ENCODE data around the gene STAT5B. TPM values are rescaled to one million over a fixed set of nuclear protein-coding genes. Genes with fewer than 3 reads are reported as not detected.

STAT5B gene
- total and polyA plus RNA-seq, 2 of the 13 experiments (the other 11 are each of a cell fraction or from before 2014, with no cell fraction given) = 21.0 to 42.8 TPM

DNA sequence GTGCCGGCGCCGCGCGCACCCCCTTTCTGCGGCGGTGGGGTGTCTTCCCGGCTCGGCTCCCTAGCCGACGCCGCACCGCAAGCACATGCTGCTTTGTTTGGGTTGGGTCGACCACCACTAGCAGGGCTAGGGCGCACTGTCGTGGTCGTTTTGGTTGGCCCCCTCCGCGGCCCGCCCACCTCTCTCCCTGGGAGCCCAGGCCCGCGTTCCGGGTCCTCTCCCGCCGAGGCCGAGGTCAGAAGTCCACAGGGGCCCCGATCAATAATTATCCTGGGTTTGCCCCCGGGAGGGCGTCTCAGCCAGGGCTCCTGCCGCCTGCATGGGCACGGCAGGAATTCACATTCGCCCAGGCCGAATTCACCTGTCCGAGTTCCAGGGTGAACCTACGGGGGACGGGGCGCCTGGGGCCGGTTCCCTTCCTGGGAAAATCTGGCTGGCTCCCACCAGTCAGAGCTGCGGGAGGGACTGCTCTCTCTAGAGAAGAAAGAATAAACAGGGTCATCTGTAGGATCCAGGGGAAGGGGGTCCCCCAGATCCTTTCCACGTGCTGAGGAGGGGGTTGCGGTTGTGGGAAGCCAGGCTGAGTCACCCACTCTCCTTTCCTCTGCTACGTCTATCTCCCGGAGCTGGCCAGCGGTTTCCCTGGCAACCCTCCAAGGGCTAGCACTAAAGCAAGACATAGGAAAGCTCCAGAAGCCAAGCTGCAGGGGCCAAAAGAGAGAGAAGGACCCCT lies 584 bp upstream of the STAT5B start (continued):
- TF ChIP-seq, protein P1, sequence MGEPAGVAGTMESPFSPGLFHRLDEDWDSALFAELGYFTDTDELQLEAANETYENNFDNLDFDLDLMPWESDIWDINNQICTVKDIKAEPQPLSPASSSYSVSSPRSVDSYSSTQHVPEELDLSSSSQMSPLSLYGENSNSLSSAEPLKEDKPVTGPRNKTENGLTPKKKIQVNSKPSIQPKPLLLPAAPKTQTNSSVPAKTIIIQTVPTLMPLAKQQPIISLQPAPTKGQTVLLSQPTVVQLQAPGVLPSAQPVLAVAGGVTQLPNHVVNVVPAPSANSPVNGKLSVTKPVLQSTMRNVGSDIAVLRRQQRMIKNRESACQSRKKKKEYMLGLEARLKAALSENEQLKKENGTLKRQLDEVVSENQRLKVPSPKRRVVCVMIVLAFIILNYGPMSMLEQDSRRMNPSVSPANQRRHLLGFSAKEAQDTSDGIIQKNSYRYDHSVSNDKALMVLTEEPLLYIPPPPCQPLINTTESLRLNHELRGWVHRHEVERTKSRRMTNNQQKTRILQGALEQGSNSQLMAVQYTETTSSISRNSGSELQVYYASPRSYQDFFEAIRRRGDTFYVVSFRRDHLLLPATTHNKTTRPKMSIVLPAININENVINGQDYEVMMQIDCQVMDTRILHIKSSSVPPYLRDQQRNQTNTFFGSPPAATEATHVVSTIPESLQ (CRISPR knock-in tag; conservative IDR thresholded peaks at IDR 0.05) = no peak
- TF ChIP-seq ZNF367 (CRISPR knock-in tag; IDR thresholded peaks at IDR 0.05; ENCODE audit: borderline replicate concordance) = no peak
- peak; percentile 65 for TF ChIP-seq POGZ (CRISPR knock-in tag; IDR thresholded peaks at IDR 0.05)
- peak; percentile 64; the same call in 1 of the 2 replicates for TF ChIP-seq MAZ (IDR thresholded peaks at IDR 0.05; ENCODE audit: borderline replicate concordance, low read depth, low read length)
- TF ChIP-seq MAZ (CRISPR knock-in tag; IDR thresholded peaks at IDR 0.05; ENCODE audit: low read depth) = peak; percentile 45; the same call in 1 of the 2 replicates
- TF ChIP-seq, protein P2, sequence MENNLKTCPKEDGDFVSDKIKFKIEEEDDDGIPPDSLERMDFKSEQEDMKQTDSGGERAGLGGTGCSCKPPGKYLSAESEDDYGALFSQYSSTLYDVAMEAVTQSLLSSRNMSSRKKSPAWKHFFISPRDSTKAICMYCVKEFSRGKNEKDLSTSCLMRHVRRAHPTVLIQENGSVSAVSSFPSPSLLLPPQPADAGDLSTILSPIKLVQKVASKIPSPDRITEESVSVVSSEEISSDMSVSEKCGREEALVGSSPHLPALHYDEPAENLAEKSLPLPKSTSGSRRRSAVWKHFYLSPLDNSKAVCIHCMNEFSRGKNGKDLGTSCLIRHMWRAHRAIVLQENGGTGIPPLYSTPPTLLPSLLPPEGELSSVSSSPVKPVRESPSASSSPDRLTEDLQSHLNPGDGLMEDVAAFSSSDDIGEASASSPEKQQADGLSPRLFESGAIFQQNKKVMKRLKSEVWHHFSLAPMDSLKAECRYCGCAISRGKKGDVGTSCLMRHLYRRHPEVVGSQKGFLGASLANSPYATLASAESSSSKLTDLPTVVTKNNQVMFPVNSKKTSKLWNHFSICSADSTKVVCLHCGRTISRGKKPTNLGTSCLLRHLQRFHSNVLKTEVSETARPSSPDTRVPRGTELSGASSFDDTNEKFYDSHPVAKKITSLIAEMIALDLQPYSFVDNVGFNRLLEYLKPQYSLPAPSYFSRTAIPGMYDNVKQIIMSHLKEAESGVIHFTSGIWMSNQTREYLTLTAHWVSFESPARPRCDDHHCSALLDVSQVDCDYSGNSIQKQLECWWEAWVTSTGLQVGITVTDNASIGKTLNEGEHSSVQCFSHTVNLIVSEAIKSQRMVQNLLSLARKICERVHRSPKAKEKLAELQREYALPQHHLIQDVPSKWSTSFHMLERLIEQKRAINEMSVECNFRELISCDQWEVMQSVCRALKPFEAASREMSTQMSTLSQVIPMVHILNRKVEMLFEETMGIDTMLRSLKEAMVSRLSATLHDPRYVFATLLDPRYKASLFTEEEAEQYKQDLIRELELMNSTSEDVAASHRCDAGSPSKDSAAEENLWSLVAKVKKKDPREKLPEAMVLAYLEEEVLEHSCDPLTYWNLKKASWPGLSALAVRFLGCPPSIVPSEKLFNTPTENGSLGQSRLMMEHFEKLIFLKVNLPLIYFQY (CRISPR knock-in tag; IDR thresholded peaks at IDR 0.05; ENCODE audit: borderline replicate concordance) = peak; percentile 94
- TF ChIP-seq KMT2B (CRISPR knock-in tag; IDR thresholded peaks at IDR 0.05) = peak; percentile 87
- TF ChIP-seq, protein P3, sequence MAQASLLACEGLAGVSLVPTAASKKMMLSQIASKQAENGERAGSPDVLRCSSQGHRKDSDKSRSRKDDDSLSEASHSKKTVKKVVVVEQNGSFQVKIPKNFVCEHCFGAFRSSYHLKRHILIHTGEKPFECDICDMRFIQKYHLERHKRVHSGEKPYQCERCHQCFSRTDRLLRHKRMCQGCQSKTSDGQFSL (CRISPR knock-in tag; IDR thresholded peaks at IDR 0.05) = no peak
- no peak for TF ChIP-seq RBM22 (optimal IDR thresholded peaks at IDR 0.05; ENCODE audit: low read length)
- TF ChIP-seq, protein P4, sequence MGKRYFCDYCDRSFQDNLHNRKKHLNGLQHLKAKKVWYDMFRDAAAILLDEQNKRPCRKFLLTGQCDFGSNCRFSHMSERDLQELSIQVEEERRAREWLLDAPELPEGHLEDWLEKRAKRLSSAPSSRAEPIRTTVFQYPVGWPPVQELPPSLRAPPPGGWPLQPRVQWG (CRISPR knock-in tag; IDR thresholded peaks at IDR 0.05; ENCODE audit: borderline replicate concordance, low read depth) = no peak
- TF ChIP-seq HDAC1 (CRISPR knock-in tag; IDR thresholded peaks at IDR 0.05) = peak; percentile 93; the same call in 1 of the 2 replicates
- peak; percentile 62 for TF ChIP-seq XRCC5 (optimal IDR thresholded peaks at IDR 0.05; ENCODE audit: low read length)
- TF ChIP-seq FOSL2 (CRISPR knock-in tag; IDR thresholded peaks at IDR 0.05) = peak; percentile 78
- no peak for TF ChIP-seq ZNF260 (CRISPR knock-in tag; IDR thresholded peaks at IDR 0.05; ENCODE audit: borderline replicate concordance, low read depth)
- TF ChIP-seq ZNF460 (CRISPR knock-in tag; IDR thresholded peaks at IDR 0.05; ENCODE audit: borderline replicate concordance) = peak; percentile 56; the same call in 1 of the 2 replicates
- 0 out of 2 replicates have a peak, but pooled peaks have one; percentile 65 for TF ChIP-seq XBP1 (CRISPR knock-in tag; IDR thresholded peaks at IDR 0.05)
- TF ChIP-seq, protein P5, sequence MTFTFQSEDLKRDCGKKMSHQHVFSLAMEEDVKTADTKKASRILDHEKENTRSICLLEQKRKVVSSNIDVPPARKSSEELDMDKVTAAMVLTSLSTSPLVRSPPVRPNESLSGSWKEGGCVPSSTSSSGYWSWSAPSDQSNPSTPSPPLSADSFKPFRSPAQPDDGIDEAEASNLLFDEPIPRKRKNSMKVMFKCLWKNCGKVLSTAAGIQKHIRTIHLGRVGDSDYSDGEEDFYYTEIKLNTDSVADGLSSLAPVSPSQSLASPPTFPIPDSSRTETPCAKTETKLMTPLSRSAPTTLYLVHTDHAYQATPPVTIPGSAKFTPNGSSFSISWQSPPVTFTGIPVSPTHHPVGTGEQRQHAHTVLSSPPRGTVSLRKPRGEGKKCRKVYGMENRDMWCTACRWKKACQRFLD (CRISPR knock-in tag; IDR thresholded peaks at IDR 0.05; ENCODE audit: borderline replicate concordance) = peak; percentile 62; the same call in 1 of the 2 replicates
- peak; percentile 88 for TF ChIP-seq RBM39 (IDR thresholded peaks at IDR 0.05; ENCODE audit: low read depth, low read length, poor library complexity, severe bottlenecking)
- TF ChIP-seq LCORL (IDR thresholded peaks at IDR 0.05) = no peak
- peak; percentile 98 for TF ChIP-seq LCORL (CRISPR knock-in tag; IDR thresholded peaks at IDR 0.05)
- TF ChIP-seq ARNT (IDR thresholded peaks at IDR 0.05) = no peak
- peak; percentile 81 for TF ChIP-seq KDM2A (CRISPR knock-in tag; IDR thresholded peaks at IDR 0.05; ENCODE audit: borderline replicate concordance, low read depth)
